OCI-LY1 (cell line): Measurements from ENCODE around the gene TYK2.
"Not testable (repeated sequence)": the region's sequence is repeated elsewhere in the genome, so short reads cannot be mapped to it uniquely, and the experiment has no call there.

Experiments
- H2AFZ ChIP-seq: fragments of 200-600 bp; sonication (generic), shearing (Covaris generic); 2 replicates; pipeline ENCODE4 v1.6.0; 2014; ENCODE audit warnings: antibody characterized with exemption, mild to moderate bottlenecking, low read length
- H3F3A ChIP-seq: fragments of 200-600 bp; sonication (generic), shearing (Covaris generic); 2 replicates; pipeline ENCODE4 v1.6.0; 2014; ENCODE audit warnings: mild to moderate bottlenecking, antibody characterized with exemption, low read length, moderate library complexity; ENCODE audit not compliant: insufficient read depth
- H3K27ac ChIP-seq: fragments of 200-600 bp; sonication (generic); 2 replicates; pipeline ENCODE4 v1.5.1; 2014; ENCODE audit warnings: low read length, mixed run types, mild to moderate bottlenecking, low read depth; ENCODE audit not compliant: poor library complexity, severe bottlenecking
- H3K27me3 ChIP-seq: fragments of 200-600 bp; sonication (generic); 2 replicates; pipeline ENCODE4 v1.6.0; 2014; ENCODE audit warnings: antibody characterized with exemption, mild to moderate bottlenecking, low read length, moderate library complexity; ENCODE audit not compliant: insufficient read depth
- H3K36me3 ChIP-seq: fragments of 200-600 bp; sonication (generic); 2 replicates; pipeline ENCODE4 v1.6.1; 2014; ENCODE audit warnings: mild to moderate bottlenecking, antibody characterized with exemption, low read length, moderate library complexity, mixed read lengths; ENCODE audit not compliant: insufficient read depth
- H3K4me1 ChIP-seq: fragments of 200-600 bp; sonication (generic); 2 replicates; pipeline ENCODE4 v1.5.1; 2014; ENCODE audit warnings: mild to moderate bottlenecking, low read length, moderate library complexity; ENCODE audit not compliant: insufficient read depth, severe bottlenecking
- H3K4me2 ChIP-seq: fragments of 200-600 bp; sonication (generic), shearing (Covaris generic); 2 replicates; pipeline ENCODE4 v1.6.1; 2014; ENCODE audit warnings: low read length
- H3K4me3 ChIP-seq: fragments of 200-600 bp; sonication (generic); 2 replicates; pipeline ENCODE4 v1.5.1; 2014; ENCODE audit warnings: low read length, low read depth, mild to moderate bottlenecking, mixed read lengths; ENCODE audit not compliant: poor library complexity, severe bottlenecking
- H3K79me2 ChIP-seq: fragments of 200-600 bp; shearing (Covaris generic); 2 replicates; pipeline ENCODE4 v1.6.1; 2016; ENCODE audit warnings: mixed run types, low read length, mixed read lengths; ENCODE audit not compliant: insufficient read depth
- H3K9ac ChIP-seq: fragments of 200-600 bp; sonication (generic), shearing (Covaris generic); 2 replicates; pipeline ENCODE4 v1.6.1; 2014; ENCODE audit warnings: mild to moderate bottlenecking, low read length, mixed read lengths
- H3K9me2 ChIP-seq: fragments of 200-600 bp; sonication (generic), shearing (Covaris generic); 2 replicates; pipeline ENCODE4 v1.6.1; 2014; ENCODE audit warnings: low read depth, mild to moderate bottlenecking, low read length, mixed read lengths
- H3K9me3 ChIP-seq: fragments of 200-600 bp; shearing (Covaris generic); 2 replicates; pipeline ENCODE4 v1.6.1; 2014; ENCODE audit warnings: low read length, mixed read lengths
- H4K20me1 ChIP-seq: fragments of 200-600 bp; sonication (generic), shearing (Covaris generic); 2 replicates; pipeline ENCODE4 v1.6.0; 2016; ENCODE audit warnings: mild to moderate bottlenecking, low read length; ENCODE audit not compliant: insufficient read depth
- CTCF ChIP-seq: fragments of 200-600 bp; sonication (generic), shearing (Covaris generic); IDR thresholded peaks from 2 replicates; pipeline ENCODE4 v1.5.1; 2017; ENCODE audit warnings: mild to moderate bottlenecking, antibody characterized with exemption, low read length, moderate library complexity, mixed read lengths
- EZH2 ChIP-seq: fragments of 200-600 bp; sonication (generic), shearing (Covaris generic); IDR thresholded peaks from 2 replicates; pipeline ENCODE4 v1.8.0; 2017; ENCODE audit warnings: borderline replicate concordance, mixed run types, mild to moderate bottlenecking, antibody characterized with exemption, low read length, moderate library complexity, mixed read lengths

TYK2 gene

GRCh38 chr19:10374931-10375330 lies 5.4 kb downstream of the TYK2 start:
- no peaks in the 10 kb centered on the region for H3K27me3 ChIP-seq
- no peaks in the 10 kb centered on the region for H3F3A ChIP-seq
- H3K4me2 ChIP-seq = no peak overlapping the region
- no peaks in the 10 kb centered on the region for H3K9me2 ChIP-seq
- H3K9me3 ChIP-seq = no peaks in the 10 kb centered on the region
- TF ChIP-seq EZH2 = no peak
- H3K36me3 ChIP-seq = peaks cover 46% of the 10 kb centered on the region
- no peak overlapping the region for H3K9ac ChIP-seq
- H3K4me3 ChIP-seq = no peak overlapping the region
- no peak overlapping the region for H2AFZ ChIP-seq
- no peak overlapping the region for H3K27ac ChIP-seq
- H3K4me1 ChIP-seq = peaks cover 5% of the 10 kb centered on the region
- H4K20me1 ChIP-seq = no peaks in the 10 kb centered on the region
- H3K79me2 ChIP-seq = peaks cover 6% of the 10 kb centered on the region; the same call in 1 of the 2 replicates

DNA sequence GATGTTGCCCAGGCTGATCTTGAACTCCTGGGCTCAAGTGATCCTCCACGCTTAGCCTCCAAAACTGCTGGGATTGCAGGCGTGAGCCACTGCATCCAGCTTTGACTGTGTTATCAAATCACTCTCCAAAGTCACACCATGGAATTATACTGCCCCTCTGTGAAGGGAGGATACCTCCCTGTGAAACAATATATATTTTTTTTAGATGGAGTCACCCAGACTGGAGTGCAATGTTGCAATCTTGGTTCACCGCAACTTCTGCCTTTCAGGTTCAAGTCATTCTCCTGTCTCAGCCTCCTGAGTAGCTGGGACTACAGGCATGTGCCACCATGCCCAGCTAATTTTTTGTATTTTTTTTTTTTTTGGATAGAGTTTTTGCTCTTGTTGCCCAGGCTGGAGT lies 7.7 kb downstream of the TYK2 start:
- no peaks in the 10 kb centered on the region for H3F3A ChIP-seq
- H3K9me3 ChIP-seq = no peaks in the 10 kb centered on the region
- H4K20me1 ChIP-seq = no peaks in the 10 kb centered on the region
- H3K4me3 ChIP-seq = no peak overlapping the region
- H3K4me1 ChIP-seq = no peaks in the 10 kb centered on the region
- H3K79me2 ChIP-seq = no peaks in the 10 kb centered on the region
- H3K36me3 ChIP-seq = peaks cover 61% of the 10 kb centered on the region
- H3K9me2 ChIP-seq = no peaks in the 10 kb centered on the region
- H3K9ac ChIP-seq = no peak overlapping the region
- no peak for TF ChIP-seq CTCF
- TF ChIP-seq EZH2 = no peak
- no peak overlapping the region for H2AFZ ChIP-seq
- H3K27me3 ChIP-seq = no peaks in the 10 kb centered on the region
- H3K4me2 ChIP-seq = no peak overlapping the region
- H3K27ac ChIP-seq = no peak overlapping the region

DNA sequence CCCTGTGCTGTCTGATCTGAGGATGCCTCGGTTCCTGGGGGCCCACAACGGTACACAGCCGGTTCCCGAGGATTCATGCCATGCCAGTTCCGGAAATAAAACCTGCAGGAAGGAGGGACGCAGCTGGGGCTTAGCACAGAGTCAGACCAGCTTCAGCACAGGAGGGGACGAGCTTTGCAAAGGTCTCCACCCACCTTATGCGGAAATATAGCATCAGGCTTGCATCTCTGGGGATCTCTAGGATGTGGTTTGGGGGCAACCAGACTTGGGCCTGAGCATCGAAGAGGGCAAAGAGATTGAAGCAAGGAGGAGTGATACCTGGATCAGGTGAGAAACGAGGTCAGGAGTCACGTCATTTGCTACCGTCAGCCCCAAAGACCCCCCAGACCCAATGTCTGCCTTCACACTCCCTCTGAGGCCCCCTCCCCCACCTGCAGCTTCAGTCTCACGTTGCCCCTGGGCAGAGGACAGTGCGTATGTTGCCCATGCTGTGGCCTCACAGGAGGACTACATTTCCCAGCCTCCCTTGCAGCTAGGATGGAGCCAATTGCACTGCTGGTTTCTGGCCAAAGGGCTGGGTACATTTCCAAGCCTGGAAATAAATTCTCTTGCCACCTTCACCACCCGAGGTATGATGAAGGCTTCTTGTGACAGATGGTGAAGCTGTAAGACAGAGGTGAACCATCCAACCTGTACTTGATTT lies 12.1 kb downstream of the TYK2 start:
- Histone ChIP-seq H4K20me1 (no peaks in the 10 kb centered on the region), H3K9me2 (no peaks in the 10 kb centered on the region), H3K27me3 (no peaks in the 10 kb centered on the region), H3K4me1 (no peaks in the 10 kb centered on the region), H3K79me2 (no peaks in the 10 kb centered on the region), H3K9me3 (no peaks in the 10 kb centered on the region), H3F3A (no peaks in the 10 kb centered on the region), H3K4me2 (no peak overlapping the region), H3K9ac (no peak overlapping the region), H3K4me3 (no peak overlapping the region), H3K36me3 (peaks cover 85% of the 10 kb centered on the region), H3K27ac (no peak overlapping the region), H2AFZ (no peak overlapping the region)
- TF ChIP-seq CTCF (no peak), EZH2 (no peak)

- H3K27me3 ChIP-seq, H3K4me1 ChIP-seq, H3K79me2 ChIP-seq, H3K4me3 ChIP-seq, H2AFZ ChIP-seq, H3F3A ChIP-seq, H3K9ac ChIP-seq, H3K4me2 ChIP-seq, H3K27ac ChIP-seq, H3K9me3 ChIP-seq, H3K9me2 ChIP-seq, H4K20me1 ChIP-seq: not testable (repeated sequence)
- H3K36me3 ChIP-seq = peaks cover 90% of the 10 kb centered on the region
Measured at GRCh38 chr19:10366950-10367512, 13.3 kb downstream of the TYK2 start.
